PFSK-1 (cell line): ENCODE measurements around the gene HS6ST3.

ENCODE experiments used
- FOXP2 ChIP-seq: optimal IDR thresholded peaks from 2 replicates; pipeline ENCODE3; 2011; ENCODE audit warnings: borderline replicate concordance, control low read depth, inconsistent platforms; ENCODE audit not compliant: insufficient read depth; ENCODE audit errors: extremely low read length, extremely low read depth
- POLR2AphosphoS5 ChIP-seq: IDR thresholded peaks from 2 replicates; pipeline ENCODE4 v1.6.1; 2012; ENCODE audit warnings: low read depth, mild to moderate bottlenecking, control low read depth, low read length, moderate library complexity
- SIN3A ChIP-seq: IDR thresholded peaks from 2 replicates; pipeline ENCODE4 v1.6.1; 2012; ENCODE audit warnings: mild to moderate bottlenecking, low read length, moderate library complexity, borderline replicate concordance; ENCODE audit not compliant: insufficient read depth
- TAF1 ChIP-seq: IDR thresholded peaks from 2 replicates; pipeline ENCODE4 v1.6.1; 2012; ENCODE audit warnings: low read length, control low read depth, borderline replicate concordance; ENCODE audit not compliant: insufficient read depth
- TF ChIP-seq, protein P1 (sequence below), 2 experiments: IDR thresholded peaks; 2 replicates each; pipeline versions ENCODE4 v1.6.1 to v1.8.0; 2011 to 2012; ENCODE audit warnings: low read depth in 2 of 2, low read length in 2 of 2, control low read depth in 1 of 2, inconsistent platforms in 1 of 2, mild to moderate bottlenecking in 1 of 2, moderate library complexity in 1 of 2; ENCODE audit not compliant: insufficient read depth in 1 of 2

The HS6ST3 gene

GRCh38 chr13:96849091-96849490 is 759.2 kb downstream of the HS6ST3 start:
- TF ChIP-seq POLR2AphosphoS5, result no peak

GRCh38 chr13:96850538-96851145 is 760.7 kb downstream of the HS6ST3 start:
- TF ChIP-seq SIN3A (no peak), TAF1 (no peak), FOXP2 (no peak), POLR2AphosphoS5 (no peak)
- TF ChIP-seq, protein P1, sequence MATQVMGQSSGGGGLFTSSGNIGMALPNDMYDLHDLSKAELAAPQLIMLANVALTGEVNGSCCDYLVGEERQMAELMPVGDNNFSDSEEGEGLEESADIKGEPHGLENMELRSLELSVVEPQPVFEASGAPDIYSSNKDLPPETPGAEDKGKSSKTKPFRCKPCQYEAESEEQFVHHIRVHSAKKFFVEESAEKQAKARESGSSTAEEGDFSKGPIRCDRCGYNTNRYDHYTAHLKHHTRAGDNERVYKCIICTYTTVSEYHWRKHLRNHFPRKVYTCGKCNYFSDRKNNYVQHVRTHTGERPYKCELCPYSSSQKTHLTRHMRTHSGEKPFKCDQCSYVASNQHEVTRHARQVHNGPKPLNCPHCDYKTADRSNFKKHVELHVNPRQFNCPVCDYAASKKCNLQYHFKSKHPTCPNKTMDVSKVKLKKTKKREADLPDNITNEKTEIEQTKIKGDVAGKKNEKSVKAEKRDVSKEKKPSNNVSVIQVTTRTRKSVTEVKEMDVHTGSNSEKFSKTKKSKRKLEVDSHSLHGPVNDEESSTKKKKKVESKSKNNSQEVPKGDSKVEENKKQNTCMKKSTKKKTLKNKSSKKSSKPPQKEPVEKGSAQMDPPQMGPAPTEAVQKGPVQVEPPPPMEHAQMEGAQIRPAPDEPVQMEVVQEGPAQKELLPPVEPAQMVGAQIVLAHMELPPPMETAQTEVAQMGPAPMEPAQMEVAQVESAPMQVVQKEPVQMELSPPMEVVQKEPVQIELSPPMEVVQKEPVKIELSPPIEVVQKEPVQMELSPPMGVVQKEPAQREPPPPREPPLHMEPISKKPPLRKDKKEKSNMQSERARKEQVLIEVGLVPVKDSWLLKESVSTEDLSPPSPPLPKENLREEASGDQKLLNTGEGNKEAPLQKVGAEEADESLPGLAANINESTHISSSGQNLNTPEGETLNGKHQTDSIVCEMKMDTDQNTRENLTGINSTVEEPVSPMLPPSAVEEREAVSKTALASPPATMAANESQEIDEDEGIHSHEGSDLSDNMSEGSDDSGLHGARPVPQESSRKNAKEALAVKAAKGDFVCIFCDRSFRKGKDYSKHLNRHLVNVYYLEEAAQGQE (IDR thresholded peaks at IDR 0.05; ENCODE audit: insufficient read depth in 1 of 2, low read depth in 2 of 2, low read length in 2 of 2), result no peak

DNA sequence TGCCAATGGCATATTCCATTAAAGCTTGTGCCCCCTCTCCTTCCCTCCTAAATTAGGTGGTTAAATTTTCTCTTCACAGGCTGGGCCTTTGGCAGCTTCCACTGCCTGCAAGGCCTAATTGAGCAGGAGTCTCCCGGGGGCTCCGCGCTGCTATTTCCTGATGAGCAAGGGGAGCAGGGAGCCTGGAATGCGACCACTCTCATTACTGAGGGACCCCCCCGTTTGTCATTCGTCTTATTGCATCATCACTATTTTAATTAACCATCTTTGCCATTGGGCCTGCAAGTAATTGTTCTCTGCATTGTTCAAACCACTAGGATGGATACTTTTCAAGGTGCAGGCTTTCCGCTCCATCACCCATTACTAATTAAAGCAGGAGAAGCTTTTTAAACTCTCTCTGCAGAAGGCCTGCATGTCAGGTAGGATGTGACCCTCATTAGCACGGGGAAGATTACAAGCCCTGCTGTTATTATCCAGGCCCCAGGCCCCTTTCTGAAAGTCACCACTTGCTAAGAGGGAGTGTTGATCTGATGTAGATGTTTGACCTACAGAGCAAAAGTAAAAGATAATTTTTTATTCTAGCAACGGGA is 762.0 kb downstream of the HS6ST3 start:
- TF ChIP-seq TAF1 (no peak), FOXP2 (no peak), SIN3A (no peak), POLR2AphosphoS5 (no peak)
- TF ChIP-seq, protein P1 (IDR thresholded peaks at IDR 0.05; ENCODE audit: insufficient read depth in 1 of 2, low read depth in 2 of 2, low read length in 2 of 2), result no peak

- TF ChIP-seq, protein P1 (IDR thresholded peaks at IDR 0.05; ENCODE audit: insufficient read depth in 1 of 2, low read depth in 2 of 2, low read length in 2 of 2), result no peak
These were observed 768.4 kb downstream of the HS6ST3 start for GRCh38 chr13:96858133-96858826.

- TF ChIP-seq TAF1 (no peak), FOXP2 (no peak), SIN3A (no peak), POLR2AphosphoS5 (no peak)
- TF ChIP-seq, protein P1 (IDR thresholded peaks at IDR 0.05; ENCODE audit: insufficient read depth in 1 of 2, low read depth in 2 of 2, low read length in 2 of 2), result no peak
These were observed 771.0 kb downstream of the HS6ST3 start for GRCh38 chr13:96860882-96861281.
